GM12878 (cell line): Measurements from ENCODE around the gene SETD5. TPM values are rescaled to one million over a fixed set of nuclear protein-coding genes. Genes with fewer than 3 reads are reported as not detected.

Source experiments
- ATAC-seq: fragments of 200-7000 bp; cut with Tn5 transposase; 3 replicates; pipeline ENCODE4 v1.9.1; 2020; ENCODE audit warnings: mild to moderate bottlenecking, moderate library complexity
- BruUV-seq: library from RNA; stranded (reverse); fragments of 400-500 nt; replicated peaks from 2 replicates; lab custom pipeline; 2021; lab: Mats Ljungman, UMichigan
- CTCF ChIA-PET: fragments of 300-600 bp; sonication (Branson Sonifier 250); formaldehyde crosslinking; extraction: SDS; loops from one replicate; lab custom pipeline; 2021; ENCODE audit warnings: inconsistent platforms; lab: Yijun Ruan, JAX
- POLR2A ChIA-PET: fragments of 350-600 bp; formaldehyde crosslinking; extraction: SDS; loops from one replicate; lab custom pipeline; 2021; ENCODE audit warnings: inconsistent platforms; lab: Charles Lee
- RAD21 ChIA-PET: fragments of 300-600 bp; sonication (Branson Sonifier 250); formaldehyde crosslinking; loops from one replicate; lab custom pipeline; 2023; ENCODE audit warnings: antibody characterized with exemption; ENCODE audit not compliant: unreplicated experiment; lab: Charles Lee
- SMC1A ChIA-PET: fragments of 300-600 bp; sonication (Branson Sonifier 250); formaldehyde crosslinking; loops from one replicate; lab custom pipeline; 2023; ENCODE audit not compliant: unreplicated experiment, uncharacterized antibody; lab: Charles Lee
- DNase-seq: peaks from one replicate; pipeline ENCODE4 v3.0.0-alpha.2; 2011; ENCODE audit warnings: low read depth, low spot score
- FAIRE-seq: peaks from 3 replicates; lab custom pipeline; 2011; peaks lifted over from hg19 to GRCh38; lab: Jason Lieb, UNC
- H2AFZ ChIP-seq: 2 replicates; pipeline ENCODE4 v1.6.0; 2011; ENCODE audit warnings: low read depth, low read length, control low read depth; ENCODE audit not compliant: control insufficient read depth
- H3K27ac ChIP-seq: 2 replicates; pipeline ENCODE4 v1.5.1; 2011; ENCODE audit warnings: control low read depth; ENCODE audit not compliant: control insufficient read depth, insufficient read depth
- H3K27me3 ChIP-seq, 2 experiments: replicated peaks in 1 of 2; 2 replicates each; pipeline versions ENCODE4 v1.6.0 to v1.6.1; 2011; ENCODE audit warnings: low read length in 1 of 2; ENCODE audit not compliant: control insufficient read depth in 2 of 2, insufficient read depth in 2 of 2
- H3K36me3 ChIP-seq, 2 experiments: 2 replicates each; pipeline ENCODE4 v1.5.1; 2011; ENCODE audit warnings: low read length in 1 of 2; ENCODE audit not compliant: control insufficient read depth in 2 of 2, insufficient read depth in 2 of 2
- H3K4me1 ChIP-seq: 2 replicates; pipeline ENCODE4 v1.6.1; 2011; ENCODE audit warnings: mild to moderate bottlenecking, low read length, moderate library complexity, mixed read lengths; ENCODE audit not compliant: control insufficient read depth, insufficient read depth
- H3K4me2 ChIP-seq: 2 replicates; pipeline ENCODE4 v1.6.0; 2011; ENCODE audit warnings: control low read depth; ENCODE audit not compliant: control insufficient read depth, insufficient read depth
- H3K4me3 ChIP-seq: fragments of 200-600 bp; sonication (generic); 2 replicates; pipeline ENCODE4 v1.5.1; 2016
- H3K79me2 ChIP-seq: 2 replicates; pipeline ENCODE4 v1.6.0; 2011; ENCODE audit warnings: low read length; ENCODE audit not compliant: control insufficient read depth, insufficient read depth
- H3K9ac ChIP-seq: 2 replicates; pipeline ENCODE4 v1.8.0; 2011; ENCODE audit warnings: low read length, control low read depth, mixed read lengths; ENCODE audit not compliant: control insufficient read depth, insufficient read depth
- H3K9me3 ChIP-seq: replicated peaks from 3 replicates; pipeline ENCODE4 v1.5.1; 2011; ENCODE audit warnings: mild to moderate bottlenecking, low read length; ENCODE audit not compliant: control insufficient read depth, insufficient read depth
- H4K20me1 ChIP-seq: 2 replicates; pipeline ENCODE4 v1.6.0; 2011; ENCODE audit not compliant: control insufficient read depth, insufficient read depth
- BHLHE40 ChIP-seq, 2 experiments: fragments of 450-650 bp in 1 of 2; IDR thresholded peaks; 2 replicates each; pipeline ENCODE4 v1.6.1; 2011 to 2017; ENCODE audit warnings: low read depth in 2 of 2, borderline replicate concordance in 1 of 2, improper control_type of control experiment in 1 of 2, low read length in 1 of 2, mild to moderate bottlenecking in 1 of 2
- HDAC6 ChIP-seq: fragments of 200-600 bp; sonication (generic); IDR thresholded peaks from one replicate; pipeline ENCODE4 v1.8.0; 2017; ENCODE audit warnings: antibody characterized with exemption; ENCODE audit not compliant: unreplicated experiment
- NFIC ChIP-seq: IDR thresholded peaks from 2 replicates; pipeline ENCODE4 v1.6.1; 2012; ENCODE audit warnings: low read depth, mild to moderate bottlenecking, inconsistent platforms, low read length, moderate library complexity
- NRF1 ChIP-seq: conservative IDR thresholded peaks from 2 replicates; pipeline ENCODE4 v1.6.1; 2011; ENCODE audit warnings: mild to moderate bottlenecking, low read depth, low read length, improper control_type of control experiment
- RAD21 ChIP-seq: IDR thresholded peaks from 2 replicates; pipeline ENCODE4 v1.6.1; 2011; ENCODE audit warnings: mild to moderate bottlenecking, low read depth, low read length, moderate library complexity; ENCODE audit not compliant: insufficient read depth
- STAT1 ChIP-seq: fragments of 450-650 bp; conservative IDR thresholded peaks from 2 replicates; pipeline ENCODE4 v1.6.1; 2014; ENCODE audit warnings: antibody characterized with exemption, mild to moderate bottlenecking
- SUZ12 ChIP-seq: fragments of 200-600 bp; sonication (generic); IDR thresholded peaks from one replicate; pipeline ENCODE4 v1.6.1; 2018; ENCODE audit warnings: antibody characterized with exemption, mild to moderate bottlenecking; ENCODE audit not compliant: unreplicated experiment
- TBL1XR1 ChIP-seq: IDR thresholded peaks from 2 replicates; pipeline ENCODE4 v1.6.1; 2012; ENCODE audit warnings: low read depth, low read length, improper control_type of control experiment
- ZBED1 ChIP-seq: IDR thresholded peaks from 2 replicates; pipeline ENCODE4 v1.6.1; 2016; ENCODE audit warnings: borderline replicate concordance
- ZBTB40 ChIP-seq: fragments of 450-650 bp; IDR thresholded peaks from 2 replicates; pipeline ENCODE4 v1.6.1; 2016; ENCODE audit warnings: mild to moderate bottlenecking, moderate library complexity, borderline replicate concordance
- ZNF384 ChIP-seq: IDR thresholded peaks from 2 replicates; pipeline ENCODE4 v1.6.1; 2012; ENCODE audit warnings: low read depth, mild to moderate bottlenecking, low read length, improper control_type of control experiment, borderline replicate concordance
- WGBS: methylation state at CpG from one replicate; pipeline ENCODE4 v1.1.6; 2016; ENCODE audit warnings: low lambda C conversion rate; ENCODE audit not compliant: insufficient replicate concordance, insufficient coverage; ENCODE audit errors: missing lambda C conversion rate; 5-methylcytosine and 5-hydroxymethylcytosine counted together
- in situ Hi-C: fragments of 300-500 bp; cut with MboI; formaldehyde crosslinking; loops from 9 replicates; pipeline ENCODE4 v1.14.3; 2018; ENCODE audit warnings: mixed read lengths
- intact Hi-C: fragments of 100-400 bp; cut with micrococcal nuclease; formaldehyde crosslinking; loops from one replicate; pipeline ENCODE4 v1.14.2; 2022; ENCODE audit not compliant: unreplicated experiment
- polyA plus RNA-seq, 11 experiments: library from polyadenylated mRNA; depleted of rRNA in 4 of 11; unstranded in 6 of 11; stranded (reverse) in 5 of 11; fragments of >200 nt; fragmentation: Nextera tagmentation in 4 of 11; fragmentation: Illumina TruSeq in 1 of 11; extraction: Ambion mirVana in 4 of 11; extraction: Trizol in 1 of 11; gene quantifications; 1 replicate in 1 of 11; 2 replicates in 10 of 11; pipeline versions ENCODE4 v1.2.1 to v1.2.3, GENCODE V29; 2011 to 2016; ENCODE audit warnings: inconsistent platforms in 2 of 11, missing spikeins in 2 of 11, low read depth in 1 of 11
- total RNA-seq, 4 experiments: library from RNA; depleted of rRNA in 3 of 4; stranded (reverse); fragments of >200 nt in 3 of 4; fragmentation: Illumina TruSeq in 1 of 4; extraction: Trizol in 1 of 4; gene quantifications; 2 replicates each; pipeline versions ENCODE4 v1.2.1 to v1.2.3, GENCODE V29; 2013 to 2021

Gene SETD5
- total and polyA plus RNA-seq, 10 of the 15 experiments (the other 5 are each of a cell fraction or from before 2014, with no cell fraction given) = 8.2 to 94.0 (median 55.4) TPM

- no peak overlapping the region for H3K27ac ChIP-seq
- POLR2A ChIA-PET = no interaction called here
- in situ Hi-C loops = no loop called here
- H3K79me2 ChIP-seq = peaks cover 99% of the 10 kb centered on the region
- DNase-seq (no peak), FAIRE-seq (no peak), ATAC-seq (no peak)
- 100% methylated on average over 1 of the region's 1 CpG for WGBS
- peaks cover 4% of the 10 kb centered on the region; the same call in 1 of the 2 replicates for H3K4me1 ChIP-seq
- no peak overlapping the region for H3K9ac ChIP-seq
- no peak overlapping the region for H2AFZ ChIP-seq
- SMC1A ChIA-PET = interaction anchor here (1.1 kb wide), 1 partner anchor 10 kb away, joined by 3 read pairs; no protein-coding TSS in a partner anchor
- CTCF ChIA-PET = no interaction called here
- intact Hi-C loops = no loop called here
- TF ChIP-seq ZBED1 (no peak), ZNF384 (peak; percentile 54)
- peaks cover 8% of the 10 kb centered on the region for H4K20me1 ChIP-seq
- no peaks in the 10 kb centered on the region for H3K27me3 ChIP-seq
- H3K4me2 ChIP-seq = no peak overlapping the region; the same call in 1 of the 2 replicates
- peaks cover 0 to 15% of the 10 kb centered on the region in 2 experiments for H3K36me3 ChIP-seq
- no TSS peak for BruUV-seq
- no peak overlapping the region for H3K4me3 ChIP-seq
- RAD21 ChIA-PET = no interaction called here
- no peaks in the 10 kb centered on the region for H3K9me3 ChIP-seq
Observed at GRCh38 chr3:9412293-9412692, 14.9 kb downstream of the SETD5 start.

- FAIRE-seq = no peak
- H3K27me3 ChIP-seq = no peaks in the 10 kb centered on the region
- no peak overlapping the region for H3K4me3 ChIP-seq
- H3K36me3 ChIP-seq = peaks cover 0 to 18% of the 10 kb centered on the region in 2 experiments
- ATAC-seq = no peak
- H3K79me2 ChIP-seq = peaks cover 89% of the 10 kb centered on the region
- H3K27ac ChIP-seq = no peak overlapping the region
- no peak for DNase-seq
- no peak overlapping the region for H3K9ac ChIP-seq
- ChIA-PET RAD21 (no interaction called here), POLR2A (interaction anchor here (1.2 kb wide), 1 partner anchor 12 kb away, joined by 5 read pairs; no protein-coding TSS in a partner anchor), SMC1A (interaction anchor here (1.0 to 2.8 kb wide), 5 partner anchors 12 to 21 kb away, joined by 3 to 13 read pairs (median 4); no protein-coding TSS in a partner anchor), CTCF (no interaction called here)
- in situ Hi-C loops = no loop called here
- TSS peak; percentile 2 for BruUV-seq
- H2AFZ ChIP-seq = no peak overlapping the region
- H4K20me1 ChIP-seq = peaks cover 8% of the 10 kb centered on the region
- no peaks in the 10 kb centered on the region for H3K9me3 ChIP-seq
- H3K4me2 ChIP-seq = no peak overlapping the region
- intact Hi-C loops = no loop called here
- peaks cover 2% of the 10 kb centered on the region; the same call in 1 of the 2 replicates for H3K4me1 ChIP-seq
- TF ChIP-seq RAD21 = no peak
- no peak for TF ChIP-seq STAT1
- no peak for TF ChIP-seq TBL1XR1
- TF ChIP-seq BHLHE40 (IDR thresholded peaks at IDR 0.05; ENCODE audit: borderline replicate concordance in 1 of 2, low read depth in 2 of 2, low read length in 1 of 2) = no peak
- TF ChIP-seq ZNF384 = no peak
- no peak for TF ChIP-seq NRF1
- TF ChIP-seq NFIC = no peak
- no peak for TF ChIP-seq HDAC6
- TF ChIP-seq SUZ12 = no peak
- TF ChIP-seq ZBTB40 = no peak
Observed at GRCh38 chr3:9414826-9415225, 17.4 kb downstream of the SETD5 start.
